Neutrophil (primary cell): ENCODE data around the gene SCAI.

Source experiments
- H3K27ac ChIP-seq: fragments of 200-600 bp; sonication (generic); 2 replicates; pipeline ENCODE4 v1.5.1; 2016; ENCODE audit warnings: mild to moderate bottlenecking, moderate library complexity
- H3K27me3 ChIP-seq: fragments of 200-600 bp; sonication (generic); 2 replicates; pipeline ENCODE4 v1.6.0; 2016; ENCODE audit warnings: mild to moderate bottlenecking
- H3K36me3 ChIP-seq: fragments of 200-600 bp; sonication (generic); 2 replicates; pipeline ENCODE4 v1.5.1; 2017
- H3K4me1 ChIP-seq, 2 experiments: fragments of 200-600 bp in 1 of 2; sonication (generic) in 1 of 2; 1 replicate in 1 of 2; 2 replicates in 1 of 2; pipeline versions ENCODE4 v1.5.1 to v1.6.1; 2013 to 2016; ENCODE audit warnings: low read depth in 1 of 2, low read length in 1 of 2, mild to moderate bottlenecking in 1 of 2, moderate library complexity in 1 of 2; ENCODE audit not compliant: control insufficient read depth in 1 of 2, insufficient read depth in 1 of 2
- H3K4me3 ChIP-seq, 2 experiments: fragments of 200-600 bp in 1 of 2; sonication (generic) in 1 of 2; 1 replicate in 1 of 2; 2 replicates in 1 of 2; pipeline ENCODE4 v1.5.1; 2013 to 2016; ENCODE audit warnings: low read depth in 1 of 2, low read length in 1 of 2, mild to moderate bottlenecking in 1 of 2, moderate library complexity in 1 of 2
- H3K9me3 ChIP-seq: fragments of 200-600 bp; sonication (generic); 2 replicates; pipeline ENCODE4 v1.5.1; 2016
- TF ChIP-seq, protein P1 (sequence below): fragments of 200-600 bp; sonication (generic); IDR thresholded peaks from 2 replicates; pipeline ENCODE4 v1.5.1; 2016; ENCODE audit warnings: antibody characterized with exemption

Gene SCAI

GRCh38 chr9:125003332-125003731 is 140.0 kb downstream of the SCAI start:
- no peaks in the 10 kb centered on the region for H3K4me1 ChIP-seq
- H3K27ac ChIP-seq = no peak overlapping the region
- H3K9me3 ChIP-seq = no peaks in the 10 kb centered on the region
- no peak overlapping the region for H3K4me3 ChIP-seq
- H3K27me3 ChIP-seq = no peaks in the 10 kb centered on the region
- H3K36me3 ChIP-seq = no peaks in the 10 kb centered on the region
- TF ChIP-seq, protein P1, sequence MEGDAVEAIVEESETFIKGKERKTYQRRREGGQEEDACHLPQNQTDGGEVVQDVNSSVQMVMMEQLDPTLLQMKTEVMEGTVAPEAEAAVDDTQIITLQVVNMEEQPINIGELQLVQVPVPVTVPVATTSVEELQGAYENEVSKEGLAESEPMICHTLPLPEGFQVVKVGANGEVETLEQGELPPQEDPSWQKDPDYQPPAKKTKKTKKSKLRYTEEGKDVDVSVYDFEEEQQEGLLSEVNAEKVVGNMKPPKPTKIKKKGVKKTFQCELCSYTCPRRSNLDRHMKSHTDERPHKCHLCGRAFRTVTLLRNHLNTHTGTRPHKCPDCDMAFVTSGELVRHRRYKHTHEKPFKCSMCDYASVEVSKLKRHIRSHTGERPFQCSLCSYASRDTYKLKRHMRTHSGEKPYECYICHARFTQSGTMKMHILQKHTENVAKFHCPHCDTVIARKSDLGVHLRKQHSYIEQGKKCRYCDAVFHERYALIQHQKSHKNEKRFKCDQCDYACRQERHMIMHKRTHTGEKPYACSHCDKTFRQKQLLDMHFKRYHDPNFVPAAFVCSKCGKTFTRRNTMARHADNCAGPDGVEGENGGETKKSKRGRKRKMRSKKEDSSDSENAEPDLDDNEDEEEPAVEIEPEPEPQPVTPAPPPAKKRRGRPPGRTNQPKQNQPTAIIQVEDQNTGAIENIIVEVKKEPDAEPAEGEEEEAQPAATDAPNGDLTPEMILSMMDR = no peak

DNA sequence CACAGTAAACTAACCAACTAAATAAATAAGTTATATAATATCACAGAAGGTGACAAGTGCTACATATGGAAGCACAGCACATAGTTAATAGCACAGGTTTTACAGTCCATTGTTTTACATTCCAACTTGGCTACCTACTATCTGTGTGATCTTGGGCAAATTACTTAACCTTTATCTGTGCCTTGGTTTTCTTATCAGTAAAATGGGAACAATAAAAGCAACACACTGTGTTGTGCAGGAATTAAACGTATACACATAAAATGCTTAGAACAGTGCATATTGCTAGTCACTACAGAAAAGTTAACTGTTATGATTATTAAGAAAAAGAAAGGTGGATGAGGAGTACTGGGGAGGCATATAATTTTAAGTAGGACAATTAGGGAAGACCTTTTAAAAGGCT is 159.6 kb downstream of the SCAI start:
- H3K36me3 ChIP-seq = no peaks in the 10 kb centered on the region
- H3K9me3 ChIP-seq = no peaks in the 10 kb centered on the region
- H3K4me3 ChIP-seq = no peak overlapping the region
- no peak overlapping the region for H3K27ac ChIP-seq
- TF ChIP-seq, protein P1 = no peak
- no peaks in the 10 kb centered on the region for H3K4me1 ChIP-seq
- H3K27me3 ChIP-seq = no peaks in the 10 kb centered on the region

DNA sequence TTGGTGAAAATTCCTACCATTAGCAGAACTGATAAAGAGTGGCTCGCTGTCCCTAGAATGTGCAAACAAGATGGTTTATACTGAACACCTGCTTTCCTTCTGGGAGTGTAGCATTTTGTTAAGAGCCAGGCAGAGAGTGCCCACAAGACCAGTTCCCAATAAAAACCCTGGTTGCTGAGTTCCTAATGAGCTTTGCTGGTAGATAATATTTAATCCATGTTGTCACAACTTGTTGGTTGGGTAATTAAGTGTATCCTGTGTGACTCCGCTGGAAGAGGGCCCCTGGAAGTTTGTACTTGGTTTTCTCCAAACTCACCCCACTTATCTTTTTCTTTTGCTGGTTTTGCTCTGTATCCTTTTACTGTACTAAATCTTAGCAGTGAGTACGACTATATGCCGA is 162.9 kb downstream of the SCAI start:
- TF ChIP-seq, protein P1 = no peak
- Histone ChIP-seq H3K9me3 (no peaks in the 10 kb centered on the region), H3K36me3 (no peaks in the 10 kb centered on the region)

GRCh38 chr9:124975131-124975530 is 168.2 kb downstream of the SCAI start:
- no peak overlapping the region for H3K27ac ChIP-seq
- no peaks in the 10 kb centered on the region for H3K9me3 ChIP-seq
- no peak overlapping the region for H3K4me3 ChIP-seq
- no peaks in the 10 kb centered on the region for H3K4me1 ChIP-seq
- peaks cover 10% of the 10 kb centered on the region for H3K36me3 ChIP-seq
- TF ChIP-seq, protein P1 = no peak
- H3K27me3 ChIP-seq = no peaks in the 10 kb centered on the region

More for the DNA sequence above, 162.9 kb downstream of the SCAI start:
- Histone ChIP-seq H3K27ac (no peak overlapping the region), H3K4me3 (no peak overlapping the region), H3K4me1 (no peaks in the 10 kb centered on the region), H3K27me3 (no peaks in the 10 kb centered on the region)

DNA sequence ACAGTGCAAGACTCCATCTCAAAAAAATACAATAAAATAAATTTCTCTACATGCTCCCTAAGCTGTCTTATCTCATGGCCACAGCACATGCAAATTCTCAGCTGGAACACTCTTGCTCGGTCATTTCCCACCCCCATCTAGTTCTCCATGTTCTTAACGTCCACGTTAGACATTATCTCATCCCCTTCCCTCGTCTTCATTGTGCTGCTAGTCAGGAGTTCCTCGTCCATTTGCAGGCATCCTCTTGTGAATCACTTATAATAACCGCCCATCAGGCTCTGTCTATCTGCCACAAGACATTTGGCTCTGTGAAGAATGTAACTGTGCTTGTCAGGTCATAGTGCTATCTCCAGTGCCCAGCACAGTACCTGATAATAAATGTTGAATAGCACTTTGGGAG is 169.5 kb downstream of the SCAI start:
- Histone ChIP-seq H3K27me3 (no peaks in the 10 kb centered on the region), H3K4me3 (no peak overlapping the region), H3K4me1 (no peaks in the 10 kb centered on the region), H3K9me3 (no peaks in the 10 kb centered on the region), H3K36me3 (peaks cover 10% of the 10 kb centered on the region), H3K27ac (no peak overlapping the region)
- TF ChIP-seq, protein P1 = no peak

- Histone ChIP-seq H3K4me1 (no peaks in the 10 kb centered on the region), H3K27me3 (no peaks in the 10 kb centered on the region), H3K9me3 (no peaks in the 10 kb centered on the region), H3K4me3 (no peak overlapping the region), H3K27ac (no peak overlapping the region), H3K36me3 (peaks cover 10% of the 10 kb centered on the region)
- TF ChIP-seq, protein P1 = no peak
Observed at GRCh38 chr9:124972241-124972770, 171.0 kb downstream of the SCAI start.
